Measurements from ENCODE around the gene ZNF723.

ZNF723 gene

GRCh38 chr19:22882797-22883196 lies 50.7 kb downstream of the ZNF723 start:
- peaks cover 34 to 41% of the 10 kb centered on the region in 2 donors for H3K9me3 ChIP-seq (ENCODE audit: control insufficient read depth in 1 of 2, low read length in 2 of 2)
- no peak overlapping the region for H3K27ac ChIP-seq (ENCODE audit: low read depth, low read length)
- H3K9ac ChIP-seq (ENCODE audit: low read depth in 1 of 2, low read length in 2 of 2) = no peak overlapping the region
- no peaks in the 10 kb centered on the region for H3K36me3 ChIP-seq (ENCODE audit: control insufficient read depth in 1 of 2, insufficient read depth in 2 of 2, low read length in 2 of 2)
- no peaks in the 10 kb centered on the region for H3K4me1 ChIP-seq (ENCODE audit: control insufficient read depth in 1 of 2, insufficient read depth in 2 of 2, low read length in 2 of 2)
- H3K27me3 ChIP-seq (ENCODE audit: control insufficient read depth in 1 of 2, insufficient read depth in 2 of 2, low read length in 2 of 2) = no peaks in the 10 kb centered on the region
- no peak overlapping the region for H3K4me3 ChIP-seq (ENCODE audit: low read depth in 1 of 2, low read length in 2 of 2)

GRCh38 chr19:22893855-22894270 lies 61.8 kb downstream of the ZNF723 start:
- H3K9ac ChIP-seq (ENCODE audit: low read depth in 1 of 2, low read length in 2 of 2) = no peak overlapping the region
- no peak overlapping the region for H3K27ac ChIP-seq (ENCODE audit: low read depth, low read length)
- no peaks in the 10 kb centered on the region for H3K4me1 ChIP-seq (ENCODE audit: control insufficient read depth in 1 of 2, insufficient read depth in 2 of 2, low read length in 2 of 2)
- peaks cover 19 to 22% of the 10 kb centered on the region in 2 donors for H3K9me3 ChIP-seq (ENCODE audit: control insufficient read depth in 1 of 2, low read length in 2 of 2)
- no peaks in the 10 kb centered on the region for H3K36me3 ChIP-seq (ENCODE audit: control insufficient read depth in 1 of 2, insufficient read depth in 2 of 2, low read length in 2 of 2)
- H3K4me3 ChIP-seq (ENCODE audit: low read depth in 1 of 2, low read length in 2 of 2) = no peak overlapping the region
- H3K27me3 ChIP-seq (ENCODE audit: control insufficient read depth in 1 of 2, insufficient read depth in 2 of 2, low read length in 2 of 2) = no peaks in the 10 kb centered on the region

- H3K4me1 ChIP-seq (ENCODE audit: control insufficient read depth in 1 of 2, insufficient read depth in 2 of 2, low read length in 2 of 2) = no peaks in the 10 kb centered on the region
- no peaks in the 10 kb centered on the region for H3K36me3 ChIP-seq (ENCODE audit: control insufficient read depth in 1 of 2, insufficient read depth in 2 of 2, low read length in 2 of 2)
- no peak overlapping the region for H3K27ac ChIP-seq (ENCODE audit: low read depth, low read length)
- H3K9ac ChIP-seq (ENCODE audit: low read depth in 1 of 2, low read length in 2 of 2) = no peak overlapping the region
- H3K27me3 ChIP-seq (ENCODE audit: control insufficient read depth in 1 of 2, insufficient read depth in 2 of 2, low read length in 2 of 2) = no peaks in the 10 kb centered on the region
- peaks cover 28 to 47% of the 10 kb centered on the region in 2 donors for H3K9me3 ChIP-seq (ENCODE audit: control insufficient read depth in 1 of 2, low read length in 2 of 2)
- H3K4me3 ChIP-seq (ENCODE audit: low read depth in 1 of 2, low read length in 2 of 2) = no peak overlapping the region
These were observed 69.5 kb downstream of the ZNF723 start for GRCh38 chr19:22901431-22902130.

Data from duodenal mucosa (tissue), 2 donors.